Measurements from ENCODE around the gene ACKR3.
A peak's percentile ranks its signal among the peaks of the same experiment; 100 is the strongest.

ACKR3 gene

DNA sequence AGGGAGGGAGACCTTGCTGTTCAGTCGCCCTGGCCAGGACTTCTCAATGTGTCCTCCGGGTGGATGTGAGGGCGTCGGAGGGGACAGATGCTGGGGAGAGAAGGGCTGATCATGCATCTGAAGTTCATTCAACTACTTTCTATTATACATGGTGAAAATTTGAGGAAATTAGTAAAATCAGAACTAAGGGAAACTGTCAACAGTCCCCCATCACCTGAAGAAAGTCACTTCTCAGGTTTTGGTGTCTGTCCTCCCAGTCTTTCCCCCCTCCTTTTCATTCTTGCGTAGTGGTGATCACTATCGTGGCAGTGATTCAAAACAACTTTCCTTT, 17.4 kb upstream of the ACKR3 start:
- CTCF ChIA-PET = no interaction called here
- POLR2A ChIA-PET = no interaction called here
- DNase-seq = no peak

GRCh38 chr2:236552581-236553363, 16.9 kb upstream of the ACKR3 start:
- POLR2A ChIA-PET = no interaction called here
- CTCF ChIA-PET = interaction anchor here (1.0 to 8.7 kb wide), 4 partner anchors 25 to 46 kb away, joined by 4 to 76 read pairs (median 6); a partner anchor contains a TSS
- H3K27ac ChIP-seq (ENCODE audit: insufficient read depth in 1 of 2, low read depth in 1 of 2, low read length in 2 of 2, poor library complexity in 1 of 2, severe bottlenecking in 2 of 2) = peak overlapping the region; percentile 4 to 56
- H3K9me3 ChIP-seq (ENCODE audit: control extremely low read depth in 1 of 5, control insufficient read depth in 4 of 5, insufficient read depth in 2 of 5, low read depth in 1 of 5, low read length in 4 of 5) = peaks cover 0 to 6% (median 0%) of the 10 kb centered on the region in 5 experiments
- peaks cover 16 to 81% (median 63%) of the 10 kb centered on the region in 4 experiments for H3K4me1 ChIP-seq (ENCODE audit: control extremely low read depth in 1 of 4, control insufficient read depth in 4 of 4, insufficient read depth in 4 of 4, low read length in 3 of 4)
- peak in 2 of 3 donors; percentile 47 to 61 for DNase-seq
- H3K4me3 ChIP-seq (ENCODE audit: control insufficient read depth in 1 of 7, extremely low read depth in 1 of 7, insufficient read depth in 4 of 7, low read depth in 2 of 7, low read length in 6 of 7) = peak overlapping the region in 3 of 7 experiments; percentile 1 to 28 (median 24)
- peaks cover 0 to 6% (median 0%) of the 10 kb centered on the region in 4 experiments for H3K36me3 ChIP-seq (ENCODE audit: control insufficient read depth in 4 of 4, insufficient read depth in 4 of 4, low read length in 3 of 4)
- 30% methylated on average over 5 of the region's 11 CpGs for WGBS (ENCODE audit: insufficient coverage)
- no peaks in the 10 kb centered on the region for H3K27me3 ChIP-seq (replicated peaks in 2 of 5; ENCODE audit: control insufficient read depth in 4 of 5, insufficient read depth in 5 of 5, low read length in 4 of 5)

More for the DNA sequence above, 17.4 kb upstream of the ACKR3 start:
- Histone ChIP-seq H3K27me3 (replicated peaks in 2 of 5; ENCODE audit: control insufficient read depth in 4 of 5, insufficient read depth in 5 of 5, low read length in 4 of 5) (no peaks in the 10 kb centered on the region), H3K36me3 (ENCODE audit: control insufficient read depth in 4 of 4, insufficient read depth in 4 of 4, low read length in 3 of 4) (peaks cover 0 to 6% (median 0%) of the 10 kb centered on the region in 4 experiments), H3K9me3 (ENCODE audit: control extremely low read depth in 1 of 5, control insufficient read depth in 4 of 5, insufficient read depth in 2 of 5, low read depth in 1 of 5, low read length in 4 of 5) (peaks cover 0 to 6% (median 0%) of the 10 kb centered on the region in 5 experiments), H3K4me3 (ENCODE audit: control insufficient read depth in 1 of 7, extremely low read depth in 1 of 7, insufficient read depth in 4 of 7, low read depth in 2 of 7, low read length in 6 of 7) (no peak overlapping the region), H3K27ac (ENCODE audit: insufficient read depth in 1 of 2, low read depth in 1 of 2, low read length in 2 of 2, poor library complexity in 1 of 2, severe bottlenecking in 2 of 2) (no peak overlapping the region), H3K4me1 (ENCODE audit: control extremely low read depth in 1 of 4, control insufficient read depth in 4 of 4, insufficient read depth in 4 of 4, low read length in 3 of 4) (peaks cover 22 to 84% (median 67%) of the 10 kb centered on the region in 4 experiments)
- WGBS (ENCODE audit: insufficient coverage) = no CpG with 5 or more reads among the region's 6 CpGs

DNA sequence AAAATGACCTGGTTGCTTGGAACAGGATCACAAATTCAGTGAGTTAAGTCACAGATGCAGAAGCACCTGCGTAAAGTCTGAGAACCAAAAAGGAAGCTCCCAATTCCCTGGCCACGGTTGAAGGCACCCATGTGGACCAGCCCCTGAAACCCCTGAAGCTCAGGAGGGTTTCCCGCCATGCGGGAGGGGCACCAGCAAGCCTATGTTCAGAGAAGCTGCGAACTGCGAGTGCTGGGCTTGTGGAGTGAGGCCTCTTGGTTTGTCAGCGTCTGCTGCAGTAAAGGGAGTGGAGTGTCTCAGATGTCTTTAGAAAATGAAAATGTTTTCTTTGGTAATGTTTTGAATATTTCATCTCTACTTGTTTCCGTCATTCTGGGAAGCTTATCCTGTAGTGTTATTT, 16.1 kb upstream of the ACKR3 start:
- WGBS (ENCODE audit: insufficient coverage) = 85% methylated on average over 8 of the region's 8 CpGs
- DNase-seq = no peak
- ChIA-PET POLR2A (interaction anchor here (1.1 kb wide), 1 partner anchor 17 kb away, joined by 3 read pairs; the partner anchor contains the start of gene ACKR3), CTCF (interaction anchor here (1.0 to 8.7 kb wide), 6 partner anchors 8 to 532 kb away, joined by 4 to 76 read pairs (median 6); partner anchors contain the start of gene COPS8)
- Histone ChIP-seq H3K4me3 (ENCODE audit: control insufficient read depth in 1 of 7, extremely low read depth in 1 of 7, insufficient read depth in 4 of 7, low read depth in 2 of 7, low read length in 6 of 7) (peak overlapping the region in 1 of 7 experiments; percentile 10), H3K36me3 (ENCODE audit: control insufficient read depth in 4 of 4, insufficient read depth in 4 of 4, low read length in 3 of 4) (peaks cover 0 to 6% (median 0%) of the 10 kb centered on the region in 4 experiments), H3K27me3 (replicated peaks in 2 of 5; ENCODE audit: control insufficient read depth in 4 of 5, insufficient read depth in 5 of 5, low read length in 4 of 5) (no peaks in the 10 kb centered on the region), H3K27ac (ENCODE audit: insufficient read depth in 1 of 2, low read depth in 1 of 2, low read length in 2 of 2, poor library complexity in 1 of 2, severe bottlenecking in 2 of 2) (peak overlapping the region in 1 of 2 experiments; percentile 0), H3K9me3 (ENCODE audit: control extremely low read depth in 1 of 5, control insufficient read depth in 4 of 5, insufficient read depth in 2 of 5, low read depth in 1 of 5, low read length in 4 of 5) (peaks cover 0 to 6% (median 0%) of the 10 kb centered on the region in 5 experiments), H3K4me1 (ENCODE audit: control extremely low read depth in 1 of 4, control insufficient read depth in 4 of 4, insufficient read depth in 4 of 4, low read length in 3 of 4) (peaks cover 9 to 78% (median 55%) of the 10 kb centered on the region in 4 experiments)

GRCh38 chr2:236554629-236555282, 14.9 kb upstream of the ACKR3 start:
- WGBS (ENCODE audit: insufficient coverage) = 66% methylated on average over 7 of the region's 7 CpGs
- peak in 2 of 3 donors; percentile 42 to 62 for DNase-seq

GRCh38 chr2:236555481-236555880, 14.1 kb upstream of the ACKR3 start:
- ChIA-PET POLR2A (no interaction called here), CTCF (interaction anchor here (0.6 to 8.7 kb wide), 8 partner anchors 10 to 530 kb away, joined by 3 to 76 read pairs (median 4); partner anchors contain the start of genes ACKR3 and COPS8)
- H3K9me3 ChIP-seq (ENCODE audit: control extremely low read depth in 1 of 5, control insufficient read depth in 4 of 5, insufficient read depth in 2 of 5, low read depth in 1 of 5, low read length in 4 of 5) = peaks cover 0 to 6% (median 0%) of the 10 kb centered on the region in 5 experiments
- no peak for DNase-seq
- peaks cover 0 to 3% (median 0%) of the 10 kb centered on the region in 4 experiments for H3K36me3 ChIP-seq (ENCODE audit: control insufficient read depth in 4 of 4, insufficient read depth in 4 of 4, low read length in 3 of 4)
- WGBS (ENCODE audit: insufficient coverage) = no CpG with 5 or more reads among the region's 1 CpG
- peaks cover 14 to 67% (median 39%) of the 10 kb centered on the region in 4 experiments for H3K4me1 ChIP-seq (ENCODE audit: control extremely low read depth in 1 of 4, control insufficient read depth in 4 of 4, insufficient read depth in 4 of 4, low read length in 3 of 4)
- no peak overlapping the region for H3K27ac ChIP-seq (ENCODE audit: insufficient read depth in 1 of 2, low read depth in 1 of 2, low read length in 2 of 2, poor library complexity in 1 of 2, severe bottlenecking in 2 of 2)
- H3K27me3 ChIP-seq (replicated peaks in 2 of 5; ENCODE audit: control insufficient read depth in 4 of 5, insufficient read depth in 5 of 5, low read length in 4 of 5) = no peaks in the 10 kb centered on the region
- H3K4me3 ChIP-seq (ENCODE audit: control insufficient read depth in 1 of 7, extremely low read depth in 1 of 7, insufficient read depth in 4 of 7, low read depth in 2 of 7, low read length in 6 of 7) = no peak overlapping the region

More at GRCh38 chr2:236554629-236555282, 14.9 kb upstream of the ACKR3 start:
- H3K27ac ChIP-seq (ENCODE audit: insufficient read depth in 1 of 2, low read depth in 1 of 2, low read length in 2 of 2, poor library complexity in 1 of 2, severe bottlenecking in 2 of 2) = no peak overlapping the region
- peaks cover 13 to 74% (median 45%) of the 10 kb centered on the region in 4 experiments for H3K4me1 ChIP-seq (ENCODE audit: control extremely low read depth in 1 of 4, control insufficient read depth in 4 of 4, insufficient read depth in 4 of 4, low read length in 3 of 4)
- H3K36me3 ChIP-seq (ENCODE audit: control insufficient read depth in 4 of 4, insufficient read depth in 4 of 4, low read length in 3 of 4) = peaks cover 0 to 5% (median 0%) of the 10 kb centered on the region in 4 experiments
- ChIA-PET CTCF (interaction anchor here (0.8 to 8.7 kb wide), 10 partner anchors 9 to 530 kb away, joined by 4 to 76 read pairs (median 4); partner anchors contain the start of genes ACKR3 and COPS8), POLR2A (interaction anchor here (1.1 to 1.2 kb wide), 2 partner anchors 9 to 15 kb away, joined by 3 to 4 read pairs; partner anchors contain the start of gene ACKR3)
- H3K9me3 ChIP-seq (ENCODE audit: control extremely low read depth in 1 of 5, control insufficient read depth in 4 of 5, insufficient read depth in 2 of 5, low read depth in 1 of 5, low read length in 4 of 5) = peaks cover 0 to 6% (median 0%) of the 10 kb centered on the region in 5 experiments
- H3K27me3 ChIP-seq (replicated peaks in 2 of 5; ENCODE audit: control insufficient read depth in 4 of 5, insufficient read depth in 5 of 5, low read length in 4 of 5) = no peaks in the 10 kb centered on the region
- H3K4me3 ChIP-seq (ENCODE audit: control insufficient read depth in 1 of 7, extremely low read depth in 1 of 7, insufficient read depth in 4 of 7, low read depth in 2 of 7, low read length in 6 of 7) = no peak overlapping the region

DNA sequence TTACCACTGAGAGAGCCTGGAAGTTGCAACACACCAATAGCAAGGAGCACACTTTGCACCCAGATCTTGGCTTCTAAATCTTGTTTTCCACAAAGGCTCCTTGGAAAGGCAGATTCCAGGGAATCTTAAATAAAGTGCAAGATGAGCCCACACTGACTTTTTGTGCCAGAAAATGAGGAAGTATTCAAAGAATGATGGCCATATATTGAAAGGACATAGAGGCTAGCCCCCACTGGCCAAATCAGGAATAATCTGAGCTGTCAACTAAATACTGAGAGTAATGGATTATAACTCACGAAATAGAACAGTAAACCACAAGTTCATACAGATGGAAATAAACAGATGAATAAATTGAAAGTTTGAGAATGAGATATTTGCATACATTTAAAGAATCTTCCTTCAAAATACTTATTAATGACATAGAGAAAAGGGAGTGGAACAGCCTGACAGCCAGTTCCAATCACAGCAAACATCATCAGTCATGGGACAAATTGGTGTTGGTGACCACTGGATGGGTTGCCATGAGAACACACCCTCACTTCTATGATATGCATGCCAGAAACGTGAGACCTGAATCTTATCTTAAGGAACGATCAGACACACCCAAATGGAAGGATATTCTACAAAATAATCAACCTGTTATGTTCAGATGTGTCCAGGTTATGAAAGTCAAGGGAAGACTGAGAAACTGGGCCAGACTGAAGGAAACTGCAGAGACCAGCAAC, 12.2 kb upstream of the ACKR3 start:
- WGBS (ENCODE audit: insufficient coverage) = no CpG with 5 or more reads among the region's 3 CpGs
- no peaks in the 10 kb centered on the region for H3K27me3 ChIP-seq (replicated peaks in 2 of 5; ENCODE audit: control insufficient read depth in 4 of 5, insufficient read depth in 5 of 5, low read length in 4 of 5)
- no peak overlapping the region for H3K4me3 ChIP-seq (ENCODE audit: control insufficient read depth in 1 of 7, extremely low read depth in 1 of 7, insufficient read depth in 4 of 7, low read depth in 2 of 7, low read length in 6 of 7)
- peaks cover 0 to 8% (median 3%) of the 10 kb centered on the region in 4 experiments for H3K36me3 ChIP-seq (ENCODE audit: control insufficient read depth in 4 of 4, insufficient read depth in 4 of 4, low read length in 3 of 4)
- H3K4me1 ChIP-seq (ENCODE audit: control extremely low read depth in 1 of 4, control insufficient read depth in 4 of 4, insufficient read depth in 4 of 4, low read length in 3 of 4) = peaks cover 11 to 47% (median 21%) of the 10 kb centered on the region in 4 experiments
- peak in 2 of 3 donors; percentile 43 to 54 for DNase-seq
- CTCF ChIA-PET = interaction anchor here (0.6 to 8.7 kb wide), 7 partner anchors 8 to 48 kb away, joined by 3 to 76 read pairs (median 5); partner anchors contain the start of gene ACKR3
- POLR2A ChIA-PET = no interaction called here
- no peak overlapping the region for H3K27ac ChIP-seq (ENCODE audit: insufficient read depth in 1 of 2, low read depth in 1 of 2, low read length in 2 of 2, poor library complexity in 1 of 2, severe bottlenecking in 2 of 2)
- H3K9me3 ChIP-seq (ENCODE audit: control extremely low read depth in 1 of 5, control insufficient read depth in 4 of 5, insufficient read depth in 2 of 5, low read depth in 1 of 5, low read length in 4 of 5) = peaks cover 0 to 6% (median 0%) of the 10 kb centered on the region in 5 experiments

All from common myeloid progenitor, CD34-positive (primary cell).